ENCODE measurements around the gene NFYC.

DNA sequence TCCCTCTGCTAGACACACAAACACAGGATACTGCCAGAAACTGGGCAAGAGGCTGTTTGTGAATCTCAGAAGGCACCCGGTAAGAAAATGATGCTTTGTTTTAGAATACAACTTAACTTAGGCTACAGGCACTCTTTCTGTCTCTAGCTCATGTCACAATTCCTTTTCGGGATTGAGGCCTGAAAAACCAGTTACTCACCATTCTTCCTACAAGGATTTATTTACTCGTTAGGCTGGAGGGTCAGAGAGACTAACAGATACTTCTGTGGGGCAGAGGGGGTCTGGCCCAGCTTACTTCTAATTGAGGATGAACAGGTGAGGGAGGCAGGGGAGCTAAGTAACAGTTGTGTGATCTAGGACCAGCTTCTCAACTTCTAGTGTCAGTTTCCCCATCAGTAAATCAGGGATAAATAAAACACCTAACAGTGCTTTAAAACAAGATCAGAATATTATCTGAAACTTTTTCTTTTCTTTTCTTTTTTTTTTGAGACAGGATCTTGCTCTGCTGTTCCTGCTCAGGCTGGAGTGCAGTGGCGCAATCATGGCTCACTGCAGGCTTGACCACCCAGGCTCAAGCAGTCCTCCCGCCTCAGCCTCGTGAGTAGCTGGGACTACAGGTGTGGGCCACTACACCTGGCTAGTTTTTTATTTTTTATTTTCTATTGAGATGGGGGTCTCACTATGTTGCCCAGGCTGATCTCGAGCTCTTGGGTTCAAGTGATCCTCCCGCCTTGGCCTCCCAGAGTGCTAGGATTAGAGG, 31.9 kb downstream of the NFYC start:
- TF ChIP-seq, protein P1, sequence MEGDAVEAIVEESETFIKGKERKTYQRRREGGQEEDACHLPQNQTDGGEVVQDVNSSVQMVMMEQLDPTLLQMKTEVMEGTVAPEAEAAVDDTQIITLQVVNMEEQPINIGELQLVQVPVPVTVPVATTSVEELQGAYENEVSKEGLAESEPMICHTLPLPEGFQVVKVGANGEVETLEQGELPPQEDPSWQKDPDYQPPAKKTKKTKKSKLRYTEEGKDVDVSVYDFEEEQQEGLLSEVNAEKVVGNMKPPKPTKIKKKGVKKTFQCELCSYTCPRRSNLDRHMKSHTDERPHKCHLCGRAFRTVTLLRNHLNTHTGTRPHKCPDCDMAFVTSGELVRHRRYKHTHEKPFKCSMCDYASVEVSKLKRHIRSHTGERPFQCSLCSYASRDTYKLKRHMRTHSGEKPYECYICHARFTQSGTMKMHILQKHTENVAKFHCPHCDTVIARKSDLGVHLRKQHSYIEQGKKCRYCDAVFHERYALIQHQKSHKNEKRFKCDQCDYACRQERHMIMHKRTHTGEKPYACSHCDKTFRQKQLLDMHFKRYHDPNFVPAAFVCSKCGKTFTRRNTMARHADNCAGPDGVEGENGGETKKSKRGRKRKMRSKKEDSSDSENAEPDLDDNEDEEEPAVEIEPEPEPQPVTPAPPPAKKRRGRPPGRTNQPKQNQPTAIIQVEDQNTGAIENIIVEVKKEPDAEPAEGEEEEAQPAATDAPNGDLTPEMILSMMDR (IDR thresholded peaks at IDR 0.05), result no peak
- TF ChIP-seq POLR2A (IDR thresholded peaks at IDR 0.05), result no peak
